HT1080 (cell line): ENCODE results near the gene TFPT. TPM values are rescaled to one million over a fixed set of nuclear protein-coding genes. Genes with fewer than 3 reads are reported as not detected.
A peak's percentile ranks its signal among the peaks of the same experiment; 100 is the strongest.

Experiments
- DNase-seq: peaks from one replicate; pipeline ENCODE4 v3.0.0-alpha.2; 2015; ENCODE audit warnings: low read depth
- total RNA-seq: library from RNA; depleted of rRNA; stranded (reverse); fragments of >200 nt; shearing (Covaris generic); gene quantifications from 2 replicates; pipeline ENCODE4 v1.2.3, GENCODE V29; 2014

The TFPT gene
- total RNA-seq, 1 experiment from 2014 or later: 19.7 TPM

- no peak for DNase-seq
Measured at GRCh38 chr19:54149021-54149812, 33.8 kb upstream of the TFPT start.

GRCh38 chr19:54148158-54148557, 32.7 kb upstream of the TFPT start:
- DNase-seq: no peak

DNA sequence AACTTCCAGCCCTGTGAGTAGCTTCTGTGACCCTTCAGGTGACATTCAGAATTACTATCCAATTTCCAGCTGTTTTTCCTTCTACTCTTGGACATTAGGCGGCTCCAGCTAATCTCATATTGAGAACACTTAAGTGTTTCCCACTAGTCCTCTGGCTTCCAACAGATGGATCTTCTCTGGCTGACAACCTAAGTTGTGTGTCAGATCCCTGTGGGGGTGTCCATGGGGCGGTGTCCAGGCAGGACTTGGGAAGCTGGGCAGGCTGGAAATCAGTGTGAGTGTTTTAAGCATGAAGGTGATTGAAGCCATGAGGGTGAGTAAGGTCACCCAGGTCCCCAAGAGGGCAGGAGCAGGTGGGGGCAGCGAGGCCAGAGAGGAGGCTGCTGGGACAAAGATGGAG, 32.2 kb upstream of the TFPT start:
- DNase-seq: no peak

- no peak for DNase-seq
Measured at GRCh38 chr19:54145541-54146158, 30.2 kb upstream of the TFPT start.

DNA sequence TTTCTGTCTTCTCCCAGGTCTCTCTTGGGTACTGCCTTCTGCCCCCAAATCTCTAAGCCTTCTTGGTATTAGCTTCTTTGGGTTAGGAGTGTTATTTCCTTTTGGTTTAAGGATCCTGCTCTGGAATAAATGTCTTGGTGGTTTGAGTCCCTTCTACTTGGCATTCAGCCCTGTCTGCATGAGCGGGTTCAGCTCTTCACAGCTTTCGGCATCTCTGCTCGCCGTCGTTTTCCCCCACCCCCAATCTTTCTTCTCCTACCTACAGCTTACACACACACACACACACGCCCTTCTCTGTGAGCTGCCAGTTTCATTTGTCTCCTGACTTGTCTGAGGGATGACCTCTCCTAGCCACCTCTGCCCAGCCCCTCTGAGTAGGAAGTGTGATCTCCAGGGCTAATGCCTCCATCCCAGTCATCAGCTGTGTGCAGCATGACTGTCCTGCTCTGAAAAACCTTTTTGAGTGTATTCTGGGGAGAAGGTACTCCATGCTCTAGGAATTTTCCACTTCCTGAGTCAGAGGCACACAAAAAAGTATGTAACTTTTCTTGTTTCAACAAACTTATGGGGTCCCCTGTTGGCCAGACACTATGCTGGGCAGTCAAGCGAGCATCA, 26.8 kb upstream of the TFPT start:
- DNase-seq: no peak

DNA sequence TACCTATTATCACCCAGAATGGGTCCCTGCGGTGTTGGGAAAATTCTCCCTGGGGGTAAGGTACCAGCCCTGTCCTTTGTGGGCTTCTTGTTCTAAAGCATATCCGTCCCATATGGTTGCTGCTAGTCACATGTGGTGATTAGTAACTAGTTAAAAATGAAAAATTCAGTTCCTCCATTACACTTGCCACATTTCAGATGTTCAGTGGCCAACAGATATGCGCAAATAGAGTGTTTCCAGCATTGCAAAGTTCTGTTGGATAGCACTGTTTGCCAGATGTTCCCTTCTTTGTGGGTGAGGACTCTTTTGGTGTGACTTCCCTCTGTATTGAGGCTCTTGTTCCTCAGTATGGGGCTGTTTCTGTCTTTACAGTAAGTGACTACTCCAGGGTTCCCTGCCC, 25.9 kb upstream of the TFPT start:
- DNase-seq: no peak

- DNase-seq: no peak
Measured at GRCh38 chr19:54138489-54139256, 23.2 kb upstream of the TFPT start.

GRCh38 chr19:54137699-54138488, 22.4 kb upstream of the TFPT start, which contains the start of gene CNOT3:
TSS of gene CNOT3 (plus strand) at chr19:54137762. CDS start at chr19:54142979, 5,217 bp downstream.
- no peak for DNase-seq

DNA sequence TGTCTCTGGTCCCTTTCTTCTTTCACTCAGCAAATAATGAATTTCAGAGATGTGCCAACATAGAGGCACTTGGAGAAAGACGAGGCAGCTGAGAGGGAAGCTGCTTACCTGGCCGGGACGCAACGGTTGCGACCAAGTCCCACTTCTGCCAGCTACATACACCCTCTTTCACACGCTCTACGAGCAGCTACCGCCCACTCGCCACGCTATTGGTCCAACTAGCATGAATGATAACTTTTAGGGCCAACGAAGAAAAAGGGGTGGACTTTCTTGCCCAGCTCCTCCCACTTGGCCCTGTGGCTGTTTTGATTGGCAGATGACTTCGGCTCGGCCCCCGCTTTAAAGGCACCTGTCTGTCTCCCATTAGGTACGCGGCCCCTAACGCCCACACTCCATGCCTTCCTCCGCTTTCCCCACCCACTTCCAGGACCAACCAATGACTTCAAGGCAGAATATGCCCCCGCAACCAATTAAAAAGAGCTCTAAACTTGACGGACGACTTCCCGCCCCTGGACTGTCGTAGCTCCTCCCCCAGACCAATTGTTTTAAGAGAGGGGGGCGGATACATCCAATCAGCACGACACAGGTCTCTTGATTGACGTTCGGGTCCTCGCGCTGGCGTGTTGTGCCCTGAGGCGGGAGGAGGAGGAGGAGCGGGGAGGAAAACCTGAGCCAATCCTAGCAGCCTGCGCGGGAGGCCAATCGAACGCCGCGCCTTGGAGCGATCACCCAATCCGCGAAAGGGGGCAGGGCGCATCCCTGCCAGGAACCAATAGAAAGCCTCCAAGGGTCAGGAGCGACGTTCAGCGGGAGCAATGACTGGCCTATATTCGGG, 21.6 kb upstream of the TFPT start:
- DNase-seq: peak; percentile 100

DNA sequence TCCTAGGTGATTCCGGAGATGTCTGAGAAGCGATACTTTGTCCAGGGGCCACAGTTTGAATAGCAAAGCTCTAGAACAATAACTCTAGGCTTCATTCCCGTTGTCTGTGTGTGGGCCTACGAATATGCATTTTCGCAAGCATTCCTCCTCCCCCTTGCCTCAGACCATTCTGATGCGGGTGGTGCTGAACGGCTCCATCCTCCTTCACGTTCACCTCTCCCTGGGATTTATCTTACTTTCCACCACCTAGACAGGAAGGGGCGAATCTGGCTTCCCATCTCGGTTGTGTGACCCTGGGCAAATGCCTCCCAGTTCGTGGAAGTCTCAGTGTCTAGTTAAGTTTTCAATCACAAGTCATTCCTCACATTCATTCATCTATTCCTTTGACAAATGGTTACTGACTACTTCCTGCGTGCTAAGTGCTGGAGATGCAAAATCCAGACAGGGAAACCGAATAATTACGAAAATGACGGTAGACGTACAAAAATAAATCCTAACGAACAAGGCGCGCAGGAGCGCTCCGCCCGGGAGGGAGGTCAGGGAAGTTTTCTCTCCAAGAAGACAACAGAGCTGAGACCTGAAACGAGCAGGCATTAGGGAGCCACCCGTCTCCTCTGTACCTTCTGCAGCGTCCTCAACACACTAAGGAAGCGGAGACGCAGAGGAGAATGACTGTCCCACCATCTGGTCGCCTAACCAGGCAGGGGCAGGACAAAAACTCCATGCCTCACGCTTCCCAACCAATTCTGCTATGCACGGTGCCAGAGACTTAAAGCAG, 20.8 kb upstream of the TFPT start:
- DNase-seq: no peak

GRCh38 chr19:54133957-54134590, 18.6 kb upstream of the TFPT start:
- no peak for DNase-seq

DNA sequence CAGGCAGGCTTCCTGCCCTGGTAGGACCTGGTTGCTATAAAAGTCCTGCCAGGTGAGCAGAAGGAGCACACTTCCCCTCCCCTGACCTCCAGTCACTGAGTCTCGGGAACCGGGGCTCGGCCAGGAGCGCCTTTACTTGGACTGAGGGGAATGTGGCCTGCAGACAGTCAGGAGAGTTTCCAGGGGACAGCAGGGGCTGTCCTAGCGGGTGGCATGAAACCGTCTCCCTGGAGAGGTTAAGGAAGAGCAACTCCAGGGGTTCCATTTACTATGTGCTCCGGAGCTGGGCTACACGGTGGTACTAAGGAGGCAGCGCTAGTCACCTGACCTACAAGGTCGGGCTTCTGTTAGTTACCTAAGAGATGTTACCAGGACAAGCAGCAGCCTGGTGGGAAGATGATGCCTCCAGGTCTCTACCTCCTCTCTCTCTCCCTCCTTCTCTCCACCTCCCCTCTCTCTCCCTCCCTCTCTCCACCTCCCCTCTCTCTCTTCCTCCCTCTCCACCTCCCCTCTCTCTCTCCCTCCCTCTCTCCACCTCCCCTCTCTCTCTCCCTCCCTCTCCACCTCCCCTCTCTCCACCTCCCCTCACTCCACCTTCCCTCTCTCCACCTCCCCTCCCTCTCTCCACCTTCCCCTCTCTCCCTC, 18.0 kb upstream of the TFPT start:
- peak; percentile 57 for DNase-seq

DNA sequence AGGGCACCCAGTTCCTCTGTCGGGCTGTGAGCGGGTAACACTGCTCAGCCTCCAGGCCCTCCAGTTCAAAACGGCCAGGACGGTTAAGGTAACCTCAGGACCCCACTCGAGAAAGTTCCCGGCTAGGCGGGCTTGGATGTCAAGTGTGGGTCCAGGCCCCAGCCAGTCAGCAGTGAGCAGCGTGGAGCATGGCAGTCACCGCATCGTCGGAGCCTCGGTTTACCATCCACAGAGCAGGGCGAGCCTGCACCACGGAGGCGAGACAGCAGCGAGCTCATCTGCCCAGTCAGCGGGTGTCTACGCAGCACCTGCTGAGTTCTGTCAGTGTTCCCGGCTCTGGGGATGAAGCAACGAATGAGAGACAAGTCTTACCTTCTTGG, 14.2 kb upstream of the TFPT start:
- no peak for DNase-seq

DNA sequence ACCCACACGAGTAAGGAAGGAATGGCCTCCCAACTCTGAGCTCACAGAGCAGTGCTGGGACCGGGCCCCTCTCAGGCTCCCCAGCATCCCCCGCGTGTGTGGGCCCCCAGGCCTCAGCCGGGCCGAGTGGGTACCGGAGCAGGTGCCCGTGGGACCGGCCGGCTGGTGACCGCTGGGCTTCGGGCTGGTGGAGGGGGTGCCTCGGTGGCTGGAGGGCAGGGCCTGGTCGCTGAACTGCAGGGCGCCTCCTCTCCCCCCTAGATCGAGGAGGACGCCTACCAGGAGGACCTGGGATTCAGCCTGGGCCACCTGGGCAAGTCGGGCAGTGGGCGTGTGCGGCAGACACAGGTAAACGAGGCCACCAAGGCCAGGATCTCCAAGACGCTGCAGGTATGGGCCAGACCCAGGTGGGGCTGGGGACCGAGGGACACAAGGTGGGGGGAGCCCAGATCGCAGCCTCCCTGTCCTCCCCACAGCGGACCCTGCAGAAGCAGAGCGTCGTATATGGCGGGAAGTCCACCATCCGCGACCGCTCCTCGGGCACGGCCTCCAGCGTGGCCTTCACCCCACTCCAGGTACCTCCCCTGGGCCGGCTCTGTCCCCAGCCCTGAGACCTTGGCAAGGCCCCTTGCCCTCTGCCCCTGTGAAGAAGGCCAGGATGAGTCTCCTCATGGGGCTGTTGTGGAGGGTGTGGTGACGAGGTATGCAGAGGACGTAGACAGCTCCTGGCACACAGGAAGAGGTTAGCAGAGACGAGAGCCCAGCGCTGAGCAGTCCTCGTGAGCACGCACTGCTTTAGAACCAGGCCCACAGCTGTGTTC, 13.5 kb upstream of the TFPT start:
- no peak for DNase-seq

GRCh38 chr19:54128441-54128725, 12.9 kb upstream of the TFPT start:
- no peak for DNase-seq

GRCh38 chr19:54127688-54128440, 12.4 kb upstream of the TFPT start:
- no peak for DNase-seq

DNA sequence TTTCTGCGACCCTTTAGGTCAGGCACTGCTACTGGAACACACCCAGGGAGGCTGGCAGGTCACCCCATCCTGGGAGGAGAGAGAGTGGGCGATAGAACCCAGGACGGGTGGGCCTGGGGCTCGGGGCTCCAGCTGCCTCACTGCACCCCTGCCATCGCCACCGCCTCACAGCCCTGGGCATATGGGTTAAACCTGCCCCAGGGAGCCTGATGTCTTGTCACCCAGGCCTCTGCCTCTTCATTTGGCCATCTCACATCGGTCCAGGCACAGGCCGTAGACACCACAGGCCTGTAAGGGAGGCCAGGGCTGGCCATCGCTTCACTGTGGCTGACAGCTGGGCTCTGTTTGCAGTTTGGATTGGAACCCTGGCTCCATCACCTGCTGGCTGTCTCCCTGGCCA, 10.3 kb upstream of the TFPT start:
- no peak for DNase-seq
